HCT116 (cell line): ENCODE measurements around the gene SMIM24. TPM values are rescaled to one million over a fixed set of nuclear protein-coding genes. Genes with fewer than 3 reads are reported as not detected.

ENCODE experiments used
- ATAC-seq: fragments of 200-7000 bp; cut with Tn5 transposase; 2 replicates; pipeline ENCODE4 v1.9.1; 2020; ENCODE audit warnings: mild to moderate bottlenecking, moderate library complexity
- BruUV-seq: library from RNA; stranded (reverse); fragments of 400-500 nt; replicated peaks from 2 replicates; lab custom pipeline; 2021; lab: Mats Ljungman, UMichigan
- CTCF ChIA-PET: fragments of 300-600 bp; sonication (Branson Sonifier 250); formaldehyde crosslinking; loops from one replicate; lab custom pipeline; 2021; ENCODE audit warnings: antibody characterized with exemption; lab: Charles Lee
- POLR2A ChIA-PET: fragments of 300-600, 350-600 bp; sonication (Branson Sonifier 250); formaldehyde crosslinking; loops from one replicate; lab custom pipeline; 2021; ENCODE audit warnings: antibody characterized with exemption; lab: Charles Lee
- RAD21 ChIA-PET, 2 experiments: fragments of 300-600 bp; sonication (Branson Sonifier 250); formaldehyde crosslinking; loops; one replicate each; lab custom pipeline; 2023; ENCODE audit warnings: low total read pairs in 2 of 2; ENCODE audit not compliant: uncharacterized antibody in 2 of 2, unreplicated experiment in 2 of 2, low non-redundant PET in 1 of 2; lab: Charles Lee
- DNase-seq: peaks from one replicate; pipeline ENCODE4 v3.0.0-alpha.2; 2010; ENCODE audit warnings: low read depth, low spot score
- H2AFZ ChIP-seq: fragments of 200-600 bp; shearing (Covaris generic), sonication (generic); 2 replicates; pipeline ENCODE4 v1.6.1; 2017; ENCODE audit warnings: low read depth, mixed run types, mixed read lengths, antibody characterized with exemption, low read length; ENCODE audit not compliant: poor library complexity, severe bottlenecking
- H3K27ac ChIP-seq: 2 replicates; pipeline ENCODE4 v1.5.1; 2012; ENCODE audit warnings: low read depth, low read length
- H3K27me3 ChIP-seq: fragments of 200-600 bp; sonication (generic); 2 replicates; pipeline ENCODE4 v1.6.1; 2016; ENCODE audit warnings: mixed run types, low read length, mixed read lengths; ENCODE audit not compliant: insufficient read depth
- H3K36me3 ChIP-seq, 2 experiments: fragments of 200-500 bp in 1 of 2; fragments of 200-600 bp in 1 of 2; sonication (Bioruptor generic) in 1 of 2; sonication (generic) in 1 of 2; 2 replicates each; pipeline versions ENCODE4 v1.5.1 to v1.6.1; 2014 to 2016; ENCODE audit warnings: low read length in 2 of 2, inconsistent platforms in 1 of 2, mixed read lengths in 1 of 2, mixed run types in 1 of 2; ENCODE audit not compliant: insufficient read depth in 2 of 2, control insufficient read depth in 1 of 2
- H3K4me1 ChIP-seq, 2 experiments: fragments of 200-600 bp in 1 of 2; sonication (generic) in 1 of 2; 2 replicates each; pipeline versions ENCODE4 v1.5.1 to v1.6.1; 2012 to 2017; ENCODE audit warnings: low read length in 2 of 2, inconsistent platforms in 1 of 2, mild to moderate bottlenecking in 1 of 2, mixed read lengths in 1 of 2, mixed run types in 1 of 2, moderate library complexity in 1 of 2; ENCODE audit not compliant: insufficient read depth in 2 of 2, control insufficient read depth in 1 of 2
- H3K4me2 ChIP-seq: fragments of 200-600 bp; sonication (generic); 2 replicates; pipeline ENCODE4 v1.6.1; 2017; ENCODE audit warnings: mixed run types, low read length, mixed read lengths
- H3K4me3 ChIP-seq, 2 experiments: fragments of 200-600 bp in 1 of 2; sonication (generic) in 1 of 2; replicated peaks in 1 of 2; 2 replicates each; pipeline ENCODE4 v1.5.1; 2011 to 2016; ENCODE audit warnings: low read length in 2 of 2, control low read depth in 1 of 2, low read depth in 1 of 2, mild to moderate bottlenecking in 1 of 2, mixed read lengths in 1 of 2, mixed run types in 1 of 2
- H3K79me2 ChIP-seq: fragments of 200-600 bp; sonication (generic); 2 replicates; pipeline ENCODE4 v1.6.1; 2017; ENCODE audit warnings: mild to moderate bottlenecking, mixed run types, low read length, moderate library complexity, mixed read lengths; ENCODE audit not compliant: insufficient read depth
- H3K9ac ChIP-seq: fragments of 200-600 bp; sonication (generic); 2 replicates; pipeline ENCODE4 v1.6.1; 2016; ENCODE audit warnings: low read length, mixed read lengths
- H3K9me2 ChIP-seq: fragments of 200-600 bp; sonication (generic), shearing (Covaris generic); 2 replicates; pipeline ENCODE4 v1.6.1; 2017; ENCODE audit warnings: mixed run types, mild to moderate bottlenecking, moderate library complexity; ENCODE audit not compliant: insufficient read depth
- H3K9me3 ChIP-seq, 2 experiments: fragments of 200-500 bp in 1 of 2; fragments of 200-600 bp in 1 of 2; sonication (Bioruptor generic) in 1 of 2; sonication (generic) in 1 of 2; 2 replicates each; pipeline ENCODE4 v1.6.1; 2014 to 2017; ENCODE audit warnings: low read length in 2 of 2, mixed read lengths in 2 of 2, inconsistent platforms in 1 of 2, low read depth in 1 of 2, mild to moderate bottlenecking in 1 of 2, mixed run types in 1 of 2, moderate library complexity in 1 of 2; ENCODE audit not compliant: control insufficient read depth in 1 of 2, insufficient read depth in 1 of 2
- H4K20me1 ChIP-seq: fragments of 200-600 bp; sonication (generic), shearing (Covaris generic); 2 replicates; pipeline ENCODE4 v1.6.1; 2017; ENCODE audit warnings: mixed run types, mild to moderate bottlenecking, moderate library complexity; ENCODE audit not compliant: insufficient read depth
- CBX3 ChIP-seq: IDR thresholded peaks from 2 replicates; pipeline ENCODE4 v1.6.1; 2012; ENCODE audit warnings: low read depth
- CEBPB ChIP-seq: IDR thresholded peaks from 2 replicates; pipeline ENCODE4 v1.6.1; 2012; ENCODE audit warnings: low read depth
- EGR1 ChIP-seq: IDR thresholded peaks from 2 replicates; pipeline ENCODE4 v1.6.1; 2012; ENCODE audit warnings: low read depth
- ELF1 ChIP-seq: IDR thresholded peaks from 2 replicates; pipeline ENCODE4 v1.6.1; 2012; ENCODE audit warnings: low read depth, borderline replicate concordance
- EZH2 ChIP-seq: fragments of 200-600 bp; sonication (generic); IDR thresholded peaks from 2 replicates; pipeline ENCODE4 v1.6.1; 2017; ENCODE audit warnings: antibody characterized with exemption, mixed run types
- EZH2phosphoT487 ChIP-seq: fragments of 200-600 bp; IDR thresholded peaks from 2 replicates; pipeline ENCODE4 v1.6.1; 2018; ENCODE audit warnings: antibody characterized with exemption, borderline replicate concordance
- POLR2A ChIP-seq: IDR thresholded peaks from 2 replicates; pipeline ENCODE4 v1.7.0; 2011; ENCODE audit warnings: borderline replicate concordance; ENCODE audit not compliant: insufficient read depth, insufficient read length; ENCODE audit errors: extremely low read depth
- POLR2AphosphoS5 ChIP-seq: IDR thresholded peaks from 2 replicates; pipeline ENCODE4 v1.6.1; 2011; ENCODE audit warnings: mild to moderate bottlenecking, low read depth, low read length, moderate library complexity
- RAD21 ChIP-seq: IDR thresholded peaks from 2 replicates; pipeline ENCODE4 v1.6.1; 2012; ENCODE audit warnings: low read depth, mild to moderate bottlenecking
- SIN3A ChIP-seq: IDR thresholded peaks from 2 replicates; pipeline ENCODE4 v1.6.1; 2012; ENCODE audit warnings: low read depth
- SP1 ChIP-seq: IDR thresholded peaks from 2 replicates; pipeline ENCODE4 v1.6.1; 2012; ENCODE audit warnings: low read depth
- SRF ChIP-seq: IDR thresholded peaks from 2 replicates; pipeline ENCODE4 v1.6.1; 2012; ENCODE audit warnings: low read depth
- TCF7L2 ChIP-seq: IDR thresholded peaks from 2 replicates; pipeline ENCODE4 v1.7.0; 2011; ENCODE audit warnings: borderline replicate concordance, inconsistent platforms; ENCODE audit not compliant: insufficient read depth, insufficient read length; ENCODE audit errors: extremely low read depth
- YY1 ChIP-seq: IDR thresholded peaks from 2 replicates; pipeline ENCODE4 v1.6.1; 2011; ENCODE audit warnings: low read length, low read depth, moderate library complexity, mild to moderate bottlenecking; ENCODE audit not compliant: insufficient replicate concordance; ENCODE audit errors: extremely low read depth
- ZFX ChIP-seq: fragments of 450-650 bp; IDR thresholded peaks from 2 replicates; pipeline ENCODE4 v1.6.1; 2017
- ZNF274 ChIP-seq: fragments of 200-500 bp; sonication (Bioruptor generic); IDR thresholded peaks from 2 replicates; pipeline ENCODE4 v1.6.1; 2014; ENCODE audit warnings: mild to moderate bottlenecking, low read depth, low read length, inconsistent platforms
- intact Hi-C: fragments of 100-400 bp; cut with micrococcal nuclease; formaldehyde crosslinking; loops from 2 replicates; pipeline ENCODE4 v1.10.0; 2022
- total RNA-seq: library from RNA; stranded (reverse); gene quantifications from one replicate; pipeline ENCODE4 v1.2.1, GENCODE V29; 2021; ENCODE audit not compliant: unreplicated experiment
- TF ChIP-seq, protein P1 (sequence below), 3 experiments: fragments of 200-600 bp in 1 of 3; sonication (generic) in 1 of 3; IDR thresholded peaks in 2 of 3; conservative IDR thresholded peaks in 1 of 3; 2 replicates each; pipeline ENCODE4 v1.5.1; 2012 to 2017; ENCODE audit warnings: low read depth in 2 of 3, low read length in 2 of 3, antibody characterized with exemption in 1 of 3, borderline replicate concordance in 1 of 3, control low read depth in 1 of 3, mild to moderate bottlenecking in 1 of 3, mixed read lengths in 1 of 3, mixed run types in 1 of 3, moderate library complexity in 1 of 3; ENCODE audit not compliant: insufficient read depth in 1 of 3
- TF ChIP-seq, protein P2 (sequence below): IDR thresholded peaks from 2 replicates; pipeline ENCODE4 v1.6.1; 2012
- TF ChIP-seq, protein P3 (sequence below): IDR thresholded peaks from 2 replicates; pipeline ENCODE4 v1.6.1; 2011; ENCODE audit warnings: mild to moderate bottlenecking, low read length, moderate library complexity; ENCODE audit not compliant: insufficient replicate concordance; ENCODE audit errors: extremely low read depth

The SMIM24 gene
- total RNA-seq, 1 experiment from 2014 or later: not detected

DNA sequence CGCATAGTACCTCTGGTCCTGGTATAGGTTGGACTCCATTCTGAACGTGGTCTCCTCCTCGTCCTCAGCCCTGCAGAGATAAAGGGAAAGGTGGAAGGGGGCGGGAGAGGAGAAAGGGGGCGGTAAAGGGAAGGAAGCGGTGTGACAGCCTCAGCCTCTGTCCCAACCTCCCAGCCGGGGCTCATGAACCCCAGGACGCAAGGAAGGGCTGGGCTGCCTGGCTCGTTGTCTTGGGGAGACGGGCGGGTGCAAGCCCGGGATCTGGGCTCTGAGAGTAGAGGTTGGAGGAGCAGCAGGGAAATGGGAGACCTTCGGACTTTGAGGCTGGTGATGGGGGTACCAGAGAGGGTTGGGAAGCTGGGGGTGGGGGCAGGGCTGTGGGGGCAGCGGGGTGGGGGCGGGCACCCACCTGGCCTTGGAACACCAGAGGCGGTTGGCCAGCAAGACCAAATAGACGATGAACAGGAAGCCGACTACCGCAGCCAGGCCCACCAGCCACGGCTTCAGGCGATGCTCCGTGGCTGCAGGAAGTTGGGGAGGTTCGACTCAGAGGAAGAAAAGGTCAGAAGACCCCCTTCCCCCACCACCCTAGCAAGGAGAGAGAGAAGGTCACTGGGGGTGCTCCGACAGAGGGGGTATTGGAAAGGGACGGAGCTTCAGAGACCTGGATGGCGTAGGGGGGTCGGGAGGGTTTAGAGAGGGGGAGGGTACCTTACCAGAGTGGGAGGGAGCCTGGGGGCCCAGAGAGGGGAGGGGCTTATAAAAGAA is 1.7 kb downstream of the SMIM24 start:
- CTCF ChIA-PET: no interaction called here
- ATAC-seq: no peak
- Histone ChIP-seq H3K27ac (no peak overlapping the region), H4K20me1 (no peaks in the 10 kb centered on the region), H3K4me3 (no peak overlapping the region), H3K27me3 (peaks cover 9% of the 10 kb centered on the region; the same call in 1 of the 2 replicates), H3K9me2 (no peaks in the 10 kb centered on the region), H3K36me3 (no peaks in the 10 kb centered on the region), H3K9me3 (no peaks in the 10 kb centered on the region), H2AFZ (no peak overlapping the region), H3K4me2 (no peak overlapping the region), H3K9ac (no peak overlapping the region), H3K4me1 (peaks cover 0 to 7% of the 10 kb centered on the region in 2 experiments; a peak in 2 of 4 replicates), H3K79me2 (no peaks in the 10 kb centered on the region)
- POLR2A ChIA-PET: interaction anchor here (0.5 kb wide), 1 partner anchor 1814 kb away, joined by 4 read pairs; no protein-coding TSS in a partner anchor
- intact Hi-C loops: no loop called here
- TF ChIP-seq EZH2phosphoT487: no peak
- TF ChIP-seq SP1: no peak
- TF ChIP-seq SRF: no peak
- TF ChIP-seq, protein P1, sequence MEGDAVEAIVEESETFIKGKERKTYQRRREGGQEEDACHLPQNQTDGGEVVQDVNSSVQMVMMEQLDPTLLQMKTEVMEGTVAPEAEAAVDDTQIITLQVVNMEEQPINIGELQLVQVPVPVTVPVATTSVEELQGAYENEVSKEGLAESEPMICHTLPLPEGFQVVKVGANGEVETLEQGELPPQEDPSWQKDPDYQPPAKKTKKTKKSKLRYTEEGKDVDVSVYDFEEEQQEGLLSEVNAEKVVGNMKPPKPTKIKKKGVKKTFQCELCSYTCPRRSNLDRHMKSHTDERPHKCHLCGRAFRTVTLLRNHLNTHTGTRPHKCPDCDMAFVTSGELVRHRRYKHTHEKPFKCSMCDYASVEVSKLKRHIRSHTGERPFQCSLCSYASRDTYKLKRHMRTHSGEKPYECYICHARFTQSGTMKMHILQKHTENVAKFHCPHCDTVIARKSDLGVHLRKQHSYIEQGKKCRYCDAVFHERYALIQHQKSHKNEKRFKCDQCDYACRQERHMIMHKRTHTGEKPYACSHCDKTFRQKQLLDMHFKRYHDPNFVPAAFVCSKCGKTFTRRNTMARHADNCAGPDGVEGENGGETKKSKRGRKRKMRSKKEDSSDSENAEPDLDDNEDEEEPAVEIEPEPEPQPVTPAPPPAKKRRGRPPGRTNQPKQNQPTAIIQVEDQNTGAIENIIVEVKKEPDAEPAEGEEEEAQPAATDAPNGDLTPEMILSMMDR (IDR thresholded peaks at IDR 0.05 in 2 of 3, conservative IDR thresholded peaks at IDR 0.05 in 1 of 3; ENCODE audit: borderline replicate concordance in 1 of 3, insufficient read depth in 1 of 3, low read depth in 2 of 3, low read length in 2 of 3): no peak
- TF ChIP-seq ZNF274: no peak
- no peak for TF ChIP-seq ZFX
- TF ChIP-seq CBX3: no peak
- TF ChIP-seq, protein P2, sequence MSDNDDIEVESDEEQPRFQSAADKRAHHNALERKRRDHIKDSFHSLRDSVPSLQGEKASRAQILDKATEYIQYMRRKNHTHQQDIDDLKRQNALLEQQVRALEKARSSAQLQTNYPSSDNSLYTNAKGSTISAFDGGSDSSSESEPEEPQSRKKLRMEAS: no peak
- TF ChIP-seq ELF1: no peak
- no peak for TF ChIP-seq SIN3A
- TF ChIP-seq, protein P3, sequence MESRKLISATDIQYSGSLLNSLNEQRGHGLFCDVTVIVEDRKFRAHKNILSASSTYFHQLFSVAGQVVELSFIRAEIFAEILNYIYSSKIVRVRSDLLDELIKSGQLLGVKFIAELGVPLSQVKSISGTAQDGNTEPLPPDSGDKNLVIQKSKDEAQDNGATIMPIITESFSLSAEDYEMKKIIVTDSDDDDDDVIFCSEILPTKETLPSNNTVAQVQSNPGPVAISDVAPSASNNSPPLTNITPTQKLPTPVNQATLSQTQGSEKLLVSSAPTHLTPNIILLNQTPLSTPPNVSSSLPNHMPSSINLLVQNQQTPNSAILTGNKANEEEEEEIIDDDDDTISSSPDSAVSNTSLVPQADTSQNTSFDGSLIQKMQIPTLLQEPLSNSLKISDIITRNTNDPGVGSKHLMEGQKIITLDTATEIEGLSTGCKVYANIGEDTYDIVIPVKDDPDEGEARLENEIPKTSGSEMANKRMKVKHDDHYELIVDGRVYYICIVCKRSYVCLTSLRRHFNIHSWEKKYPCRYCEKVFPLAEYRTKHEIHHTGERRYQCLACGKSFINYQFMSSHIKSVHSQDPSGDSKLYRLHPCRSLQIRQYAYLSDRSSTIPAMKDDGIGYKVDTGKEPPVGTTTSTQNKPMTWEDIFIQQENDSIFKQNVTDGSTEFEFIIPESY: no peak
- no peak for TF ChIP-seq EZH2
- no peak for TF ChIP-seq YY1
- no peak for TF ChIP-seq POLR2AphosphoS5
- TF ChIP-seq TCF7L2: no peak
- TF ChIP-seq RAD21: no peak
- no peak for TF ChIP-seq CEBPB
- TF ChIP-seq POLR2A: no peak
- TF ChIP-seq EGR1: no peak
- BruUV-seq: no TSS peak
- RAD21 ChIA-PET: no interaction called here
- no peak for DNase-seq
